Activated gamma-delta T cell treated with anti-CD3 and anti-CD28 coated beads, Interleukin-2, amount 50 U/mL, for 16 hours (primary cell): ENCODE measurements around the gene BLTP3A.
"Not testable (repeated sequence)": the region's sequence is repeated elsewhere in the genome, so short reads cannot be mapped to it uniquely, and the experiment has no call there.

Experiments used
- DNase-seq: peaks from one replicate; pipeline ENCODE4 v3.0.0-alpha.2; 2020; ENCODE audit warnings: low read depth

BLTP3A gene

GRCh38 chr6:34792605-34793500 lies 970 bp downstream of the BLTP3A start:
- DNase-seq, result no peak

- DNase-seq, result no peak
Measured at GRCh38 chr6:34793877-34794276, 2.0 kb downstream of the BLTP3A start.

- no peak for DNase-seq
Measured at GRCh38 chr6:34795836-34796425, 4.0 kb downstream of the BLTP3A start.

GRCh38 chr6:34798057-34798456 lies 6.2 kb downstream of the BLTP3A start:
- DNase-seq, result no peak

GRCh38 chr6:34799547-34799946 lies 7.7 kb downstream of the BLTP3A start:
- DNase-seq, result no peak

GRCh38 chr6:34804543-34804942 lies 12.7 kb downstream of the BLTP3A start:
- DNase-seq, result no peak

GRCh38 chr6:34805074-34805473 lies 13.2 kb downstream of the BLTP3A start:
- not testable (repeated sequence) for DNase-seq

- DNase-seq, result no peak
Measured at GRCh38 chr6:34806738-34807453, 15.0 kb downstream of the BLTP3A start.

- not testable (repeated sequence) for DNase-seq
Measured at GRCh38 chr6:34808473-34808872, 16.6 kb downstream of the BLTP3A start.

- DNase-seq, result not testable (repeated sequence)
Measured at GRCh38 chr6:34809419-34809818, 17.5 kb downstream of the BLTP3A start.

- DNase-seq, result no peak
Measured at GRCh38 chr6:34810017-34810882, 18.4 kb downstream of the BLTP3A start.

- DNase-seq, result no peak
Measured at GRCh38 chr6:34810936-34811632, 19.2 kb downstream of the BLTP3A start.

GRCh38 chr6:34813028-34813713 lies 21.3 kb downstream of the BLTP3A start:
- no peak for DNase-seq

GRCh38 chr6:34816635-34817301 lies 24.9 kb downstream of the BLTP3A start:
- no peak for DNase-seq

- DNase-seq, result no peak
Measured at GRCh38 chr6:34817446-34817845, 25.6 kb downstream of the BLTP3A start.

- DNase-seq, result not testable (repeated sequence)
Measured at GRCh38 chr6:34818872-34819570, 27.1 kb downstream of the BLTP3A start.

GRCh38 chr6:34819571-34820480 lies 27.9 kb downstream of the BLTP3A start:
- no peak for DNase-seq

GRCh38 chr6:34829137-34829536 lies 37.3 kb downstream of the BLTP3A start:
- DNase-seq, result no peak
